Heart left ventricle (tissue), 13 donors: ENCODE data around the gene PDX1.

Source experiments
- CTCF ChIP-seq, 12 donors: fragments of 200-600 bp; sonication (generic) in 4 of 12; IDR thresholded peaks; one replicate each; pipeline versions ENCODE4 v1.5.0 to v1.8.0; 2018 to 2022; ENCODE audit warnings: antibody characterized with exemption in 12 of 12, mild to moderate bottlenecking in 5 of 12
- POLR2A ChIP-seq, 2 donors: fragments of 450-650 bp; IDR thresholded peaks; one replicate each; pipeline ENCODE4 v1.6.1; 2017; ENCODE audit warnings: antibody characterized with exemption in 2 of 2, mild to moderate bottlenecking in 2 of 2, moderate library complexity in 2 of 2
- donor health status: ischemic (EF 13 %, LVEDD 7.1; RV severe dilation, severe dysfunction).
- donor health status: DM: no; HTN: yes; CAD: no.
- donor health status: DM: no; HTN: no; CAD: no.
- donor health status: ischemic (EF 25% LVEDD 6.9; RV normal size, moderate dysfunction).
- donor health status: ischemic (EF 25% LVEDD 5.7; RV mildly dilated, moderate dysfunction).
- donor health status: ischemic (EF 35%, LVEDD 5.7; RV mildly dilated, moderate dysfunction).
- donor health status: nonischemic (EF 11% LVEDD 7.7; RV severe dilation, severe dysfunction).
- donor health status: DM: yes; HTN: yes; CAD: no.
- donor health status: PGD.
- donor health status: ischemic (EF 29% LVEDD 5.4; RV normal size, mild dysfunction).
- donor health status: nonischemic (EF 23%, LVEDD 6.1; RV moderate dilation, normal function).

GRCh38 chr13:27905650-27906049, 14.2 kb upstream of the PDX1 start:
- TF ChIP-seq POLR2A (IDR thresholded peaks at IDR 0.05) (no peak), CTCF (IDR thresholded peaks at IDR 0.05) (no peak)
